ENCODE data around the gene RTN4RL2.

- no peak for TF ChIP-seq EZH2 (IDR thresholded peaks at IDR 0.05; ENCODE audit: low read depth)
- TF ChIP-seq CTCF (conservative IDR thresholded peaks at IDR 0.05) = no peak
These were observed 63.1 kb downstream of the RTN4RL2 start for GRCh38 chr11:57523419-57523818.

Measured in PC-9 (cell line).